GM19328 (cell line): ENCODE measurements around the gene GLDC.

Experiments
- ATAC-seq: cut with Tn5 transposase; IDR thresholded peaks from one replicate; pipeline ENCODE4 v1.9.1; 2021; ENCODE audit warnings: mild to moderate bottlenecking, moderate library complexity; ENCODE audit not compliant: unreplicated experiment

GLDC gene

GRCh38 chr9:6665628-6666027, 20.1 kb upstream of the GLDC start:
- no peak for ATAC-seq

- ATAC-seq: no peak
Observed at GRCh38 chr9:6664204-6664680, 18.7 kb upstream of the GLDC start.

- no peak for ATAC-seq
Observed at GRCh38 chr9:6660512-6660911, 15.0 kb upstream of the GLDC start.

GRCh38 chr9:6658628-6659353, 13.3 kb upstream of the GLDC start:
- no peak for ATAC-seq

- ATAC-seq: no peak
Observed at GRCh38 chr9:6656614-6657300, 11.2 kb upstream of the GLDC start.

GRCh38 chr9:6655036-6655435, 9.5 kb upstream of the GLDC start:
- peak; percentile 89 for ATAC-seq

GRCh38 chr9:6646293-6646636, 736 bp upstream of the GLDC start:
- ATAC-seq: peak; percentile 36

GRCh38 chr9:6645105-6645354, 499 bp downstream of the GLDC start:
- peak; percentile 24 for ATAC-seq

- ATAC-seq: no peak
Observed at GRCh38 chr9:6644346-6645104, 1.0 kb downstream of the GLDC start.

- ATAC-seq: no peak
Observed at GRCh38 chr9:6641961-6642360, 3.6 kb downstream of the GLDC start.

- no peak for ATAC-seq
Observed at GRCh38 chr9:6641561-6641960, 4.0 kb downstream of the GLDC start.

GRCh38 chr9:6641056-6641455, 4.5 kb downstream of the GLDC start:
- no peak for ATAC-seq

- ATAC-seq: no peak
Observed at GRCh38 chr9:6640268-6641051, 5.1 kb downstream of the GLDC start.

GRCh38 chr9:6639622-6640021, 5.9 kb downstream of the GLDC start:
- ATAC-seq: no peak

- no peak for ATAC-seq
Observed at GRCh38 chr9:6634444-6634843, 11.1 kb downstream of the GLDC start.

GRCh38 chr9:6633378-6633777, 12.2 kb downstream of the GLDC start:
- no peak for ATAC-seq

- peak; percentile 74 for ATAC-seq
Observed at GRCh38 chr9:6632516-6633183, 12.9 kb downstream of the GLDC start.

- peak; percentile 32 for ATAC-seq
Observed at GRCh38 chr9:6631207-6631512, 14.4 kb downstream of the GLDC start.

GRCh38 chr9:6630502-6631206, 14.9 kb downstream of the GLDC start:
- peak; percentile 82 for ATAC-seq

- ATAC-seq: no peak
Observed at GRCh38 chr9:6628704-6629103, 16.8 kb downstream of the GLDC start.
